Camera-type eye (tissue), 1 donor: ENCODE results near the gene UHRF2. TPM values are rescaled to one million over a fixed set of nuclear protein-coding genes. Genes with fewer than 3 reads are reported as not detected.

Experiments
- total RNA-seq: library from RNA; depleted of rRNA; stranded (reverse); fragments of >200 nt; gene quantifications from one replicate; pipeline ENCODE4 v1.2.3, GENCODE V29; 2014

The UHRF2 gene, protein sequence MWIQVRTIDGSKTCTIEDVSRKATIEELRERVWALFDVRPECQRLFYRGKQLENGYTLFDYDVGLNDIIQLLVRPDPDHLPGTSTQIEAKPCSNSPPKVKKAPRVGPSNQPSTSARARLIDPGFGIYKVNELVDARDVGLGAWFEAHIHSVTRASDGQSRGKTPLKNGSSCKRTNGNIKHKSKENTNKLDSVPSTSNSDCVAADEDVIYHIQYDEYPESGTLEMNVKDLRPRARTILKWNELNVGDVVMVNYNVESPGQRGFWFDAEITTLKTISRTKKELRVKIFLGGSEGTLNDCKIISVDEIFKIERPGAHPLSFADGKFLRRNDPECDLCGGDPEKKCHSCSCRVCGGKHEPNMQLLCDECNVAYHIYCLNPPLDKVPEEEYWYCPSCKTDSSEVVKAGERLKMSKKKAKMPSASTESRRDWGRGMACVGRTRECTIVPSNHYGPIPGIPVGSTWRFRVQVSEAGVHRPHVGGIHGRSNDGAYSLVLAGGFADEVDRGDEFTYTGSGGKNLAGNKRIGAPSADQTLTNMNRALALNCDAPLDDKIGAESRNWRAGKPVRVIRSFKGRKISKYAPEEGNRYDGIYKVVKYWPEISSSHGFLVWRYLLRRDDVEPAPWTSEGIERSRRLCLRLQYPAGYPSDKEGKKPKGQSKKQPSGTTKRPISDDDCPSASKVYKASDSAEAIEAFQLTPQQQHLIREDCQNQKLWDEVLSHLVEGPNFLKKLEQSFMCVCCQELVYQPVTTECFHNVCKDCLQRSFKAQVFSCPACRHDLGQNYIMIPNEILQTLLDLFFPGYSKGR
- 131 TPM for total RNA-seq

DNA sequence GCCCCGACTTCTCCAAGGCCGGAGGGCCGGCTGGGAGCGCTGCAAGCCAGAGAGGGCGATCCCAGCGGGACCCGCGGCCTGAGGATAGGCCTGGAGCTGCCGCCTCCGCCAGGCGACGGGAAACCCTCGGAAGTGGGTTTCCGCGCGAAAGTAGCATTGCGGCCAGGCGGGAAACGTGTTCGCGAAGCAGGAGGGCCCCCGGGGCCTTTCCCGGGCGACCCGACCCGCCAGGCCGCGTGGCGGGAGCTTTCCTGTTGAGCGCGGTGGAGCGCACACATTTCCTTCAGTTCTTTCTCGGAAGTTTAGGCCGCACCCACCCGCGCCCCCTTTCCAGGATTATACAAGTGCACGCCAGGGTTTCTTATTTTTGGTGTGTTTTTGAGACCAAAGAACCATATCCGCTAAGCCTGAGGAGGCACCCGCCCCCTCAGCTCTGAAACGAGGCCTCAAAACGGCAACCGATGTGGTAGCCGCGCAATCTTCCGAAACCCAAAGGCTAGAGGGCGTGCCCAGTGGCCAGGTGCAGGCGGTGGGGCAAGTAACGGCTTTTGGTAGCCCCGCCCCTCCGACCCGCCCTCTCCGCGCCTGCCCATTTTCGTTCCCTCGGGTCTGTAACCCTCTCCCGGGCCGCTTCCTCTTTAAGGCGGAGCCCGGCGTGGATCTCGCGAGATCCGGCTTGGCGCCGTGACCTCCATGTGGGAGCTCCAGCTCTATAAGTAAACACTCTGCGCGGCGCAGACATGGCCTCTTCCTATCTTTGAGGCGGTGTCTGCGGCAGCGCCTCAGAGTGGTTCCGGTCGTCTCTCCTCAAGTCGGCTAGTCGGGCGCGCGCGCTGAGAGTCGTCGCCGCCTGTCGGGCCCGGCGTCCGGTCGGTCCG lies at the start of gene UHRF2:
UHRF2 (plus strand) TSS at position 713 of the 878 bp plus-strand sequence. CDS start 292 bp downstream, outside the sequence.

Other genes with a start within 250 kb of the UHRF2 start
- 25.2 TPM for gene IL33, start 197.4 kb upstream of the UHRF2 start, total RNA-seq
- not detected for gene TPD52L3, start 84.8 kb upstream of the UHRF2 start, total RNA-seq
- gene GLDC, start 232.5 kb downstream of the UHRF2 start, total RNA-seq = 18.4 TPM